Erythroblast (primary cell): ENCODE data around the gene COMT.

ENCODE experiments used
- GATA1 ChIP-seq: IDR thresholded peaks from 2 replicates; pipeline ENCODE4 v1.6.1; 2011; ENCODE audit warnings: low read depth, mild to moderate bottlenecking, control low read depth, low read length, moderate library complexity
- POLR2A ChIP-seq: IDR thresholded peaks from 2 replicates; pipeline ENCODE4 v1.6.1; 2011; ENCODE audit warnings: mild to moderate bottlenecking, low read length

DNA sequence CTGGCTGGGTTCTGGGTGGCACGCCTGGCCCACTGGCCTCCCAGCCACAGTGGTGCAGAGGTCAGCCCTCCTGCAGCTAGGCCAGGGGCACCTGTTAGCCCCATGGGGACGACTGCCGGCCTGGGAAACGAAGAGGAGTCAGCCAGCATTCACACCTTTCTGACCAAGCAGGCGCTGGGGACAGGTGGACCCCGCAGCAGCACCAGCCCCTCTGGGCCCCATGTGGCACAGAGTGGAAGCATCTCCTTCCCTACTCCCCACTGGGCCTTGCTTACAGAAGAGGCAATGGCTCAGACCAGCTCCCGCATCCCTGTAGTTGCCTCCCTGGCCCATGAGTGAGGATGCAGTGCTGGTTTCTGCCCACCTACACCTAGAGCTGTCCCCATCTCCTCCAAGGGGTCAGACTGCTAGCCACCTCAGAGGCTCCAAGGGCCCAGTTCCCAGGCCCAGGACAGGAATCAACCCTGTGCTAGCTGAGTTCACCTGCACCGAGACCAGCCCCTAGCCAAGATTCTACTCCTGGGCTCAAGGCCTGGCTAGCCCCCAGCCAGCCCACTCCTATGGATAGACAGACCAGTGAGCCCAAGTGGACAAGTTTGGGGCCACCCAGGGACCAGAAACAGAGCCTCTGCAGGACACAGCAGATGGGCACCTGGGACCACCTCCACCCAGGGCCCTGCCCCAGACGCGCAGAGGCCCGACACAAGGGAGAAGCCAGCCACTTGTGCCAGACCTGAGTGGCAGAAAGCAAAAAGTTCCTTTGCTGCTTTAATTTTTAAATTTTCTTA is 27.8 kb downstream of the COMT start:
- TF ChIP-seq POLR2A (no peak), GATA1 (no peak)
